GM12872 (cell line): ENCODE measurements around the gene HCRT.

Experiments
- TF ChIP-seq, protein P1 (sequence below): IDR thresholded peaks from 3 replicates; pipeline ENCODE4 v1.5.1; 2011; ENCODE audit warnings: low read depth, mild to moderate bottlenecking, low read length, moderate library complexity; ENCODE audit not compliant: insufficient read depth

The HCRT gene

DNA sequence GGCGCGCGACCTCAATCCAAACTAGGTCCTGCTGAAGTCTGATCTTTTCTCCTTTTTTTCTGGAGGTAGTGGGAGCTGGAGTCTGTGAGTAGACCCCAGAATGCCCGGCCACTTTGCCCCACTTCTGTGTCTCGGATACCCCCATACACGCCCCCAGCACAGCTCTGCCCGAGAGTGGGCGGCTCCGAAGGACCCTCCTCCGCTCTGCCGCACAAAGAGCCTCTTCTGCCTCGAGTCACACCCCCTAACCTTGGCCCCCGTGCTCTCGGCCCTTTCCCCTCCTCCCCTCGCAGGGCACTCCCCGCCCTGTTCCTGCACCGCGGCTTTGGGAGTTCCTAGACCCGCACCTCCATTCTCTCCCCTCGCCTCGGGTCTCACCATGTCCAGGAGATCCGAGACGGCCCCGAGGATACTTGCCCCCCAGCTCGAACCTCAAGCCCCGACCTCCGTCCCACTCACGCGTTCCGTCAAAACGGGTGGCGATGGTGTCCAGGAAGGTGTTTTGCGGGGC lies 4.8 kb downstream of the HCRT start:
- TF ChIP-seq, protein P1, sequence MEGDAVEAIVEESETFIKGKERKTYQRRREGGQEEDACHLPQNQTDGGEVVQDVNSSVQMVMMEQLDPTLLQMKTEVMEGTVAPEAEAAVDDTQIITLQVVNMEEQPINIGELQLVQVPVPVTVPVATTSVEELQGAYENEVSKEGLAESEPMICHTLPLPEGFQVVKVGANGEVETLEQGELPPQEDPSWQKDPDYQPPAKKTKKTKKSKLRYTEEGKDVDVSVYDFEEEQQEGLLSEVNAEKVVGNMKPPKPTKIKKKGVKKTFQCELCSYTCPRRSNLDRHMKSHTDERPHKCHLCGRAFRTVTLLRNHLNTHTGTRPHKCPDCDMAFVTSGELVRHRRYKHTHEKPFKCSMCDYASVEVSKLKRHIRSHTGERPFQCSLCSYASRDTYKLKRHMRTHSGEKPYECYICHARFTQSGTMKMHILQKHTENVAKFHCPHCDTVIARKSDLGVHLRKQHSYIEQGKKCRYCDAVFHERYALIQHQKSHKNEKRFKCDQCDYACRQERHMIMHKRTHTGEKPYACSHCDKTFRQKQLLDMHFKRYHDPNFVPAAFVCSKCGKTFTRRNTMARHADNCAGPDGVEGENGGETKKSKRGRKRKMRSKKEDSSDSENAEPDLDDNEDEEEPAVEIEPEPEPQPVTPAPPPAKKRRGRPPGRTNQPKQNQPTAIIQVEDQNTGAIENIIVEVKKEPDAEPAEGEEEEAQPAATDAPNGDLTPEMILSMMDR: no peak

GRCh38 chr17:42179911-42180410 lies 5.3 kb downstream of the HCRT start:
- TF ChIP-seq, protein P1: no peak

- TF ChIP-seq, protein P1: no peak
These were observed 5.9 kb downstream of the HCRT start for GRCh38 chr17:42179335-42179734.

GRCh38 chr17:42178817-42179216 lies 6.4 kb downstream of the HCRT start:
- TF ChIP-seq, protein P1: no peak

- TF ChIP-seq, protein P1: no peak
These were observed 7.6 kb downstream of the HCRT start for GRCh38 chr17:42177684-42178083.

DNA sequence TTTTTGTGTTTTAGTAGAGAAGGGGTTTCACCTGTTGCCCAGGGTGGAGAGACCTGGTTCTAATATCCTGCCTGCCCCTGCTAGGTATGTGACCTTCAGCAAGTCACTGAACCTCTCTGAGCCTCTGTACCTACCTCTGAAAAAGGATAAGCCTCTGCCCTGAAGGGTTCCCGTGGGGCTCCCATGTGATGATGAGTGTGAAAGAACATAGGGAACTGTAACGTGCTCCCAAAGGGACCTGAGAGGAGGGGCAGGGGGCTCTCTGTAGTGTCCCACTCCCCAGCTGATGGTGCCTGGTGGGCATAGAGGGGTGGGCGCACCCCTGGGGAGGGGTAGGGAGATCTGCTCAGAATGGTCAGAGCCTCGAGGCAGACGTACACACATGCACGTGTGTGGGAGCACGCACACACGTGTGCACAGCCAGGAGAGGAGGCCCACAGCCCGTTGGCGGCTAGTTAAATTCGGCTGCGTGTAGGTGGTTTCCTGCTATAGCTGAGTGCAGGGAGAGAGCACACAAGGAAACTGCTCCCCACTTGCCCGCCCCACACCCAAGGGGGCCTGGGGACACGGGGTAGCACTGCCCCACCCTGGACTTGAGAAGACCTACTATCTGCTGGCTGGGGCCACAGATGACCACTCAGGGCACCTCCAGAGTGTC lies 11.0 kb downstream of the HCRT start:
- TF ChIP-seq, protein P1: no peak

- TF ChIP-seq, protein P1: no peak
These were observed 13.4 kb downstream of the HCRT start for GRCh38 chr17:42171831-42172230.
